Fibroblast of lung (primary cell): ENCODE data around the gene KREMEN1.

Source experiments
- CTCF ChIP-seq, 2 donors: IDR thresholded peaks in 1 of 2; conservative IDR thresholded peaks in 1 of 2; 1 replicate in 1 of 2; 2 replicates in 1 of 2; pipeline ENCODE4 v1.5.1; 2011 to 2012; ENCODE audit warnings: low read length in 2 of 2, control low read depth in 1 of 2, inconsistent platforms in 1 of 2, low read depth in 1 of 2, mild to moderate bottlenecking in 1 of 2
- EZH2 ChIP-seq: IDR thresholded peaks from 2 replicates; pipeline ENCODE4 v1.5.1; 2012; ENCODE audit warnings: low read length, control low read depth, mild to moderate bottlenecking; ENCODE audit errors: missing control alignments

GRCh38 chr22:29125844-29126243, 53.0 kb downstream of the KREMEN1 start:
- TF ChIP-seq CTCF (conservative IDR thresholded peaks at IDR 0.05 in 1 of 2, IDR thresholded peaks at IDR 0.05 in 1 of 2; ENCODE audit: low read depth in 1 of 2, low read length in 2 of 2) (no peak), EZH2 (no peak)
